Measurements from ENCODE around the gene EED.

EED gene

GRCh38 chr11:86208572-86208971 lies 36.0 kb upstream of the EED start:
- H3K4me3 ChIP-seq (ENCODE audit: low read length): no peak overlapping the region
- TF ChIP-seq CTCF (conservative IDR thresholded peaks at IDR 0.05; ENCODE audit: low read length): no peak

GRCh38 chr11:86209806-86210657 lies 34.5 kb upstream of the EED start:
- H3K4me3 ChIP-seq (ENCODE audit: low read length): no peak overlapping the region
- DNase-seq (ENCODE audit: low read depth): peak; percentile 15
- TF ChIP-seq CTCF (conservative IDR thresholded peaks at IDR 0.05; ENCODE audit: low read length): no peak

More at GRCh38 chr11:86208572-86208971, 36.0 kb upstream of the EED start:
- DNase-seq (ENCODE audit: low read depth): no peak

GRCh38 chr11:86210898-86211297 lies 33.7 kb upstream of the EED start:
- TF ChIP-seq CTCF (conservative IDR thresholded peaks at IDR 0.05; ENCODE audit: low read length): no peak
- H3K4me3 ChIP-seq (ENCODE audit: low read length): no peak overlapping the region
- DNase-seq (ENCODE audit: low read depth): no peak

- TF ChIP-seq CTCF (conservative IDR thresholded peaks at IDR 0.05; ENCODE audit: low read length): no peak
- no peak overlapping the region for H3K4me3 ChIP-seq (ENCODE audit: low read length)
- no peak for DNase-seq (ENCODE audit: low read depth)
Observed at GRCh38 chr11:86211619-86212018, 32.9 kb upstream of the EED start.

- DNase-seq (ENCODE audit: low read depth): no peak
- no peak for TF ChIP-seq CTCF (conservative IDR thresholded peaks at IDR 0.05; ENCODE audit: low read length)
- no peak overlapping the region for H3K4me3 ChIP-seq (ENCODE audit: low read length)
Observed at GRCh38 chr11:86212019-86212611, 32.4 kb upstream of the EED start.

GRCh38 chr11:86214710-86215109 lies 29.8 kb upstream of the EED start:
- peak; percentile 13; the same call in 1 of the 2 replicates for TF ChIP-seq CTCF (conservative IDR thresholded peaks at IDR 0.05; ENCODE audit: low read length)
- H3K4me3 ChIP-seq (ENCODE audit: low read length): no peak overlapping the region
- DNase-seq (ENCODE audit: low read depth): no peak
